Ascending aorta (tissue), 2 donors: ENCODE measurements around the gene EXOC4. TPM values are rescaled to one million over a fixed set of nuclear protein-coding genes. Genes with fewer than 3 reads are reported as not detected.

Experiments
- DNase-seq, 2 donors: peaks; one replicate each; pipeline ENCODE4 v3.0.0-alpha.2; 2019; ENCODE audit warnings: low spot score in 2 of 2
- H3K27ac ChIP-seq, 2 donors: fragments of 200-600 bp; sonication (generic); one replicate each; pipeline ENCODE4 v1.5.1; 2016 to 2017; ENCODE audit warnings: mild to moderate bottlenecking in 1 of 2
- H3K27me3 ChIP-seq: fragments of 200-600 bp; sonication (generic); one replicate; pipeline ENCODE4 v1.5.1; 2017
- H3K36me3 ChIP-seq, 2 donors: fragments of 200-600 bp; sonication (generic); one replicate each; pipeline ENCODE4 v1.5.1; 2016
- H3K4me1 ChIP-seq, 2 donors: fragments of 200-600 bp; sonication (generic); one replicate each; pipeline ENCODE4 v1.5.1; 2016 to 2017; ENCODE audit warnings: mild to moderate bottlenecking in 1 of 2
- H3K4me3 ChIP-seq, 2 donors: fragments of 200-600 bp; sonication (generic); one replicate each; pipeline ENCODE4 v1.5.1; 2016 to 2017; ENCODE audit warnings: mild to moderate bottlenecking in 1 of 2
- H3K9me3 ChIP-seq, 2 donors: fragments of 200-600 bp; sonication (generic); one replicate each; pipeline ENCODE4 v1.5.1; 2016
- intact Hi-C: fragments of 100-400 bp; cut with DNase I; formaldehyde crosslinking; loops from one replicate; pipeline ENCODE4 v1.15.1; 2023
- total RNA-seq: library from RNA; depleted of rRNA; stranded (reverse); fragments of >200 nt; gene quantifications from one replicate; pipeline ENCODE4 v1.1.0, GENCODE V29; 2016
- TF ChIP-seq, protein P1 (sequence below), 3 experiments: fragments of 200-600 bp in 2 of 3; fragments of 450-650 bp in 1 of 3; sonication (generic) in 2 of 3; IDR thresholded peaks; one replicate each; pipeline ENCODE4 v1.5.1; 2016 to 2019; ENCODE audit warnings: antibody characterized with exemption in 3 of 3, mild to moderate bottlenecking in 1 of 3, moderate library complexity in 1 of 3

EXOC4 gene
- total RNA-seq, 1 donor from 2014 or later: 27.1 TPM

DNA sequence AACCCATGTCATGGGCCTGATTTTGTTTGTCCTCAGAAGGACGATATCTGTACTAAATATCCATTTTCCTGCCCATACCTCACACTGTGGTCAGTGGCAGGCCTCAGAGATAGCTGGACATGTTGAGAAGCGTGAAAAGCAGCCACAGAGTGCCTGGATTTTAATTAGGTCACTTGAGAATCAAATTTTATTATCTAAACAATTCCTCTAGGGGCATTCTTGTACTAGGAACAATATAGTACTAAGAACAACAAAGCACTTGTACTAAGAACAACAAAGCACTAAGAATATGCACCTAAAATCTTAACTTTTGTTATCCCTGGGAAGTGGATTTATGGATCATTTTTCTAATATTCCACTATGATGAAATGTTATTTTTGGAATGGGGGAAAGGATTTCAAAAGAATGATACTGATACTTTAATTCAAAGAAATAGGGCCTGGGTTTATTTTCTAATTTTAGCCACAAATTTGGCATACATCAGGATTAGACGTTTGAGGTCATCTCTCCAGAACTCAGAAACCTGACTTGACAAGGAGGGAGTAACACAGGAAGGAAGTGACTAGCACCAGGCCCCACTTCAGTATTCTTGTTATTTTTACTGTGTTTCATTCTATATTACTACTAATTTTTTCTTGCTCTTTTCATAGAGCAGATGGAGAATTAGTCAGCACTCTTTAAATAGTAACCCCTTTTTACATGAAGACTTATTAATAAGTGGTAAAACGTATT lies 112.2 kb downstream of the EXOC4 start:
- peaks cover 0 to 15% of the 10 kb centered on the region in 2 donors for H3K4me1 ChIP-seq
- no peaks in the 10 kb centered on the region for H3K27me3 ChIP-seq
- H3K9me3 ChIP-seq: no peaks in the 10 kb centered on the region
- TF ChIP-seq, protein P1, sequence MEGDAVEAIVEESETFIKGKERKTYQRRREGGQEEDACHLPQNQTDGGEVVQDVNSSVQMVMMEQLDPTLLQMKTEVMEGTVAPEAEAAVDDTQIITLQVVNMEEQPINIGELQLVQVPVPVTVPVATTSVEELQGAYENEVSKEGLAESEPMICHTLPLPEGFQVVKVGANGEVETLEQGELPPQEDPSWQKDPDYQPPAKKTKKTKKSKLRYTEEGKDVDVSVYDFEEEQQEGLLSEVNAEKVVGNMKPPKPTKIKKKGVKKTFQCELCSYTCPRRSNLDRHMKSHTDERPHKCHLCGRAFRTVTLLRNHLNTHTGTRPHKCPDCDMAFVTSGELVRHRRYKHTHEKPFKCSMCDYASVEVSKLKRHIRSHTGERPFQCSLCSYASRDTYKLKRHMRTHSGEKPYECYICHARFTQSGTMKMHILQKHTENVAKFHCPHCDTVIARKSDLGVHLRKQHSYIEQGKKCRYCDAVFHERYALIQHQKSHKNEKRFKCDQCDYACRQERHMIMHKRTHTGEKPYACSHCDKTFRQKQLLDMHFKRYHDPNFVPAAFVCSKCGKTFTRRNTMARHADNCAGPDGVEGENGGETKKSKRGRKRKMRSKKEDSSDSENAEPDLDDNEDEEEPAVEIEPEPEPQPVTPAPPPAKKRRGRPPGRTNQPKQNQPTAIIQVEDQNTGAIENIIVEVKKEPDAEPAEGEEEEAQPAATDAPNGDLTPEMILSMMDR (IDR thresholded peaks at IDR 0.05): no peak
- H3K4me3 ChIP-seq: no peak overlapping the region
- no peak for DNase-seq
- intact Hi-C loops: no loop called here
- no peaks in the 10 kb centered on the region for H3K36me3 ChIP-seq
- peak overlapping the region; percentile 72 to 75 for H3K27ac ChIP-seq

GRCh38 chr7:133365917-133366316 lies 113.0 kb downstream of the EXOC4 start:
- H3K36me3 ChIP-seq: no peaks in the 10 kb centered on the region
- DNase-seq: no peak
- TF ChIP-seq, protein P1 (IDR thresholded peaks at IDR 0.05): no peak
- H3K4me3 ChIP-seq: no peak overlapping the region
- H3K9me3 ChIP-seq: no peaks in the 10 kb centered on the region
- peak overlapping the region; percentile 72 to 75 for H3K27ac ChIP-seq
- intact Hi-C loops: no loop called here
- H3K4me1 ChIP-seq: peaks cover 0 to 15% of the 10 kb centered on the region in 2 donors
- H3K27me3 ChIP-seq: no peaks in the 10 kb centered on the region

DNA sequence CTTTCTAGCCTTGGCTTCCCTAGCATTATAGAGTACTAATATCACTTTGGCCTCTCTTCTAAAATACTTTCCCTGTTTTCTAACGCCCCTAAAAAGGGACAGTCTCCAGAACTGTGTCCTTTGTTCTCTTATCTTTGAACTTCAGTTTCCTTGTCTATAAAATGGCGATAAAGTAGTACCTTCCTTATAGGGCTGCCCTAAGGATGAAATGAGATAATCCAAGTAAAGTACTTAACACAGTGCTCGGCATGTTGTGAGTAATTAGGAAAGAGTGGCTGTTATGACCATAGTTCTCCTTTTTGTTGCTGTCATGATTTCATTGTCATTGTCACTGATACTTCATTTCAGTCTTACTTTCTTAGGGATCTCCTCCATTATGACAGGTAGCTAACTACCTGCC lies 114.7 kb downstream of the EXOC4 start:
- Histone ChIP-seq H3K4me1 (peaks cover 0 to 15% of the 10 kb centered on the region in 2 donors), H3K4me3 (no peak overlapping the region), H3K27me3 (no peaks in the 10 kb centered on the region), H3K36me3 (no peaks in the 10 kb centered on the region), H3K9me3 (no peaks in the 10 kb centered on the region), H3K27ac (peak overlapping the region; percentile 72 to 75)
- intact Hi-C loops: no loop called here
- TF ChIP-seq, protein P1 (IDR thresholded peaks at IDR 0.05): no peak
- no peak for DNase-seq

- Histone ChIP-seq H3K27me3 (no peaks in the 10 kb centered on the region), H3K9me3 (no peaks in the 10 kb centered on the region), H3K36me3 (no peaks in the 10 kb centered on the region), H3K27ac (no peak overlapping the region), H3K4me3 (no peak overlapping the region), H3K4me1 (peaks cover 0 to 15% of the 10 kb centered on the region in 2 donors)
- TF ChIP-seq, protein P1 (IDR thresholded peaks at IDR 0.05): no peak
- intact Hi-C loops: no loop called here
- DNase-seq: no peak
These were observed 116.3 kb downstream of the EXOC4 start for GRCh38 chr7:133369130-133369529.

DNA sequence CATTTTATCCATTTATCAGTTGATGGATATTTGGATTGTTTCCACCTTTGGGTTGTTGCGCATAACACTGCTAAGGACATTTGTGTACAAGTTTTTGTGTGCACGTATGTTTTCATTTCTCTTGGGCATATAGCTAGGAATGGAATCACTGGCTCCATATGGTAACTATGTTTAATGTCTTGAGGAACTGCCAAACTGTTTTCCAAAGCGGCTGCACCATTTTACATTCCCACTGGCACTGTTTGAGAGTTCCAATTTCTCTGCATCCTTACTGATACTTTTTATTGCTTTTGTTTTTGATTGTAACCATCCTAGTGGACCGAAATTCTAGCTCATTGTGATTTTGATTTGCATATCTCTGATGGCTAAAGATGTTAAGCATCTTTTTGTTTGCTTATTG lies 118.7 kb downstream of the EXOC4 start:
- intact Hi-C loops: no loop called here
- Histone ChIP-seq H3K4me1 (peaks cover 0 to 3% of the 10 kb centered on the region in 2 donors), H3K4me3 (no peak overlapping the region), H3K27ac (no peak overlapping the region), H3K27me3 (no peaks in the 10 kb centered on the region), H3K36me3 (peaks cover 0 to 6% of the 10 kb centered on the region in 2 donors), H3K9me3 (no peaks in the 10 kb centered on the region)
- no peak for DNase-seq
- TF ChIP-seq, protein P1 (IDR thresholded peaks at IDR 0.05): no peak
